ENCODE measurements around the gene ATCAY.
"Not testable (repeated sequence)": the region's sequence is repeated elsewhere in the genome, so short reads cannot be mapped to it uniquely, and the experiment has no call there.

The ATCAY gene

GRCh38 chr19:3949294-3949693 lies 68.8 kb downstream of the ATCAY start:
- DNase-seq (ENCODE audit: low read depth in 2 of 2), result no peak

- DNase-seq (ENCODE audit: low read depth in 2 of 2), result no peak
Observed at GRCh38 chr19:3949997-3950859, 69.7 kb downstream of the ATCAY start.

DNA sequence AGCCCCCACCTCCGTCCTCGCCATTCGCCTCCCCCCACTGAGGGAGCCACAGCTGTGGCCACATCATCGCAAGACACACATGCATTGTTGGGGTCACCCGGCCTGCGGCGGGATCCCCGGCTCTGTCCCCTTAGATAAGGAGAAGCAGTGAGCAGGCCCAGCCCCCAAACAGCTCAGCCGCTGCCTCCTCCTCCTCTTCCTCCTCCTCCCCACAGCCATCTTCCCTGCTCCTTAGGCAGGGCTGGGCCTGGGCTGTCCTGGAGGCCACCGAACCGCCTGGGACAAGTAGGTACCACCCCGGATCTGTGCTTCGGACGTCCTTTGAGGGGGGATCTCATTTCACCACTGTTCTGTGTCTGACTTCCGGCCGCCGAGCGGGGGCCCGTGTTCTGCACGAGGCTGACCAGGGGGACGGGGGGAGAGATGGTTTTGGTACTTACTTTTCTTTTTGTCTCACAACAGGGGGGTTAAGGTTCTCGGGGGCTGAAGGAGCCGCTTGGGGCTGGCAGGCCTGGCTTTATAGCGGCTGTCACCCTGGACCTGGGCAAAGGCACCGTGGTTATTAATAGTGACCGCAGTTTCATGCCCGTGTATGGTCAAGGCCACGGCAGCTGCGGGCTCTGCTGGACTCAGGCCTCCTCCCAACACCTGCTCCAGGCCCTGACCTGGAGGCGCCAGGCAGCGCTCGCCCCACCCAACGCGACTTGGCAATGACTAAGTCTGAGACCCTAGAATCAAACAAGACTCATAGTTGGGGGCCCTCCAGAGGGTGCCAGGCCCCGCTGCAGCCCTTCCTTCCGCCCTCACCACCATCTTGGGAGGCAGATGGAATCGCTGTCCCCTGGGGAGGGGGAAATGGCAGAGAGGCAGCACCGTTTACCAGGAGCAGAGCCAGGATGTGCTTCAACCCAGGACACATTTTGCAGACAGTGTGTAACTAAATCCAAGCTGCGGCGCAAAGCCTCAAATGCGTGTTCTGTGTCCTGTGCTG lies 70.7 kb downstream of the ATCAY start:
- peak in 1 of 2 donors; percentile 23 for DNase-seq (ENCODE audit: low read depth in 2 of 2)

DNA sequence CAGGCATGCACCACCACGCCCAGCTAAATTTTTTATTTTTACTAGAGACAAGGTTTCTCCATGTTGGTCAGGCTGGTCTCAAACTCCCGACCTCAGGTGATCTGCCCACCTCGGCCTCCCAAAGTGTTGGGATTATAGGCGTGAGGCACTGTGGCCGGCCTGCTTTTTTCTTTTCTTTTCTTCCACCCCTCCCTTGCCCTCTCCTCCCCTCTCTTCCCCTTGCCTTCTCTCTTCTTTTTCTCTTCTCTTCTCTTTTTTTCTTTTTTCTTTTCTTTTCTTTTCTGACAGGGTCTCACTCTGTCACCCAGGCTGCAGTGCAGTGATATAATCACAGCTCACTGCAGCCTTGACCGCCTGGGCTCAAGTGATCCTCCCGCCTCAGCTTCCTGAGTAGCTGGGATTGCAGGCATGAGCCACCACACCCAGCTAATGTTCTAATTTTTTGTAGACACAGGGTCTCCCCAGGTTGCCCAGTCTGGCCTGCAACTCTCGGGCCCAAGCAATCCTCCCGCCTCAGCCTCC lies 72.3 kb downstream of the ATCAY start:
- not testable (repeated sequence) for DNase-seq (ENCODE audit: low read depth in 2 of 2)

DNA sequence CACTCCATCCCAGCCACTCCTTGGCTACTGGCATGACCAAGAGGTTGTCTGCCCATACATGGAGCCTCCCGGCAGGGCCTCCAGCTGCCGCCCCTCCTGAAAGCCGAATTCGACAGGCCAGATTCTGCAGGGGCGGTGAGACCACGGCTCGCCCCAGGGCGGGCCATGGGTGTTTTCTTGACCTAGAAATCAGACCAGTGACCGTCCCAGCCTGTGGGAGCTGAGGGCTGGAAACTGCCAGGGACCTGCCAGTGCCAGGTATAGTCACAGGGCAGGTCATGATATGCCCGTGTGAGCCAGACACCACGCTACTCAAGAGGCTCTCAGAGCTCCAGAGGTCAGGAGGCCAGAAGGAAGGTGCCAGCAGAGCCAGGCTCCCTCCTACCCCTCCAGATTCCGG lies 73.6 kb downstream of the ATCAY start:
- DNase-seq (ENCODE audit: low read depth in 2 of 2), result no peak

GRCh38 chr19:3955276-3955675 lies 74.8 kb downstream of the ATCAY start:
- not testable (repeated sequence) for DNase-seq (ENCODE audit: low read depth in 2 of 2)

DNA sequence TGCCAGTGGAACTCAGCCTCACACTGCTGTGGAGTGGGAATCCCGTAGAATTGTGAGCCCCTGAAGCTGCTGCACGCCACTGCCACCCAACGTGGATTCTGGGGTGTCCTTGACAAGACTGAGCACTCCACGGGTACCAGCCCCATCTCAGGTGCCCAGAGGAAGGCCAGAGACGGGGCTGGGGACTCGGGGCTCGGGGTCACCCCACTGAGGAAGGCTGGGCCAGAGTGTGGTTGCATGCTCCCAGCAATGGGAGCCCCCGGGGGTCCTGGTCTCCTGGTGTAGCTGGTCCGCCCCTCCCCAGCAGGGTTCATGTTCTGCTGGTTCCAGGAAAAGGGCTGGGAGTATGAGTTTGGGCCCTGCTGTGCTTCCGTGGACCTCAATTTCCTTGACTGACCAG lies 75.2 kb downstream of the ATCAY start:
- DNase-seq (ENCODE audit: low read depth in 2 of 2), result no peak

DNA sequence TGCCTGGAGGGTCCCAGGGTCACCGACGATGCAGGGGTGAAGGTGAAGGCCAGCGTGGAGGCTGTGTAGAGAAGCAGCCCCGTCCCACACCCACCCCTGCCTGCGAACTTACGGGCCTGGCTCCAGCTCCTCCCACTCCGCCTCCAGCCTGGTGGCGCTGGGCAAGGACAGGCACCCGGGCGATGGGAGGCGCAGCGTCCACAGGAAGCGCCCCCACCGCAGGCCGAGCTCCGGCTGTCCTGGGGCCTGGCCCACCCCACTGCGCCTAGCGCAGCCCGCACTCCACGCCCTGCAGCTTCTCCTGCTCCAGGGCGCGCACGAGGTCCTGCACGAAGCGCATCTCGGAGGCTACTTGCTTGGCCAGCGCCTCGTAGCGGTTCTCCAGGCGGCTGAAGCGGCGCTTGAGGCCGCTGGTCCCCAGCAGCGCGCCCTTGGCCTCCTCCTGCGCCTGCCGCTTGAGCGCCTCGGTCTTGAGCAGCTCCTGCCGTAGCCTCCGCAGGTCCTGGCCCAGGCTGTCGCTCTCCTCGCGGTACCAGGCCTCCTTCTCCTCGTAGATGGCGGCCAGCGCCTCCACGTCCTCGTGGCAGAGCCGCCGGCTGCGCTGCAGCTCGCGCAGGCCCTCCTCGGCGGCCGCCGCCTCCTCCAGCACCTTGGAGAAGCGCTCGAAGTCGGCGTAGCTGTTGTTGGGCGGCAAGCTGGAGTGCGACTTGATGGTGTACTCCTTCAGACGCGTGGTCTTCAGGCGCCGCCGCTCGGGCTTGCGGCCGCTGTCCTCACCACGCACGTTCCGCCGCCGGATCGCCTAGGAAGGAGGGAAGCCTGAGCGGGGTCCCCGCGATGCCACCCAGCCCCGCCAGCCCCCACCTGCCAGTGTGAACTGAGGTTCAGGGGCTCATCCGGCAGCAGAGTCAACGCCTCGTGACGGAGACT lies 78.6 kb downstream of the ATCAY start:
- DNase-seq (ENCODE audit: low read depth in 2 of 2), result no peak

- DNase-seq (ENCODE audit: low read depth in 2 of 2), result no peak
Observed at GRCh38 chr19:3959766-3960131, 79.3 kb downstream of the ATCAY start.

DNA sequence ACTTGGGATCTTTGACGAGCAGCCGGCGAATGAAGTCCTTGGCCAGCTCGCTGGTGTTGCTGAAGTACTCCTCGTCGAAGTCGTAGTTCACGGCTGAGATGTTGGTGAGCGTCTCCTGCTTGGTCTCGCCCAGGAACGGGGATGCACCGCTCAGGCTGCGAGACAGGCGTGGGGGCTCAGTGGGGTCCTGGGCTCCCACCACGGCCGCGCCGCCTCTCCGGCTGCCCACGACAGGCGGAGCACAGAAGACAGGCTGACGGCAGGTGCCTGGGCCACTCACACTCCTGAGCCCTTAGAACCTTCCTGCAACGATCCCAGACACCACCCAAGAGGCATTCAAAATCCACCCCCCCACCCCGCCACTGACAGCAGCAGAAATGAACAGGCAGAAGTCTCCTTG lies 80.5 kb downstream of the ATCAY start:
- DNase-seq (ENCODE audit: low read depth in 2 of 2), result no peak

DNA sequence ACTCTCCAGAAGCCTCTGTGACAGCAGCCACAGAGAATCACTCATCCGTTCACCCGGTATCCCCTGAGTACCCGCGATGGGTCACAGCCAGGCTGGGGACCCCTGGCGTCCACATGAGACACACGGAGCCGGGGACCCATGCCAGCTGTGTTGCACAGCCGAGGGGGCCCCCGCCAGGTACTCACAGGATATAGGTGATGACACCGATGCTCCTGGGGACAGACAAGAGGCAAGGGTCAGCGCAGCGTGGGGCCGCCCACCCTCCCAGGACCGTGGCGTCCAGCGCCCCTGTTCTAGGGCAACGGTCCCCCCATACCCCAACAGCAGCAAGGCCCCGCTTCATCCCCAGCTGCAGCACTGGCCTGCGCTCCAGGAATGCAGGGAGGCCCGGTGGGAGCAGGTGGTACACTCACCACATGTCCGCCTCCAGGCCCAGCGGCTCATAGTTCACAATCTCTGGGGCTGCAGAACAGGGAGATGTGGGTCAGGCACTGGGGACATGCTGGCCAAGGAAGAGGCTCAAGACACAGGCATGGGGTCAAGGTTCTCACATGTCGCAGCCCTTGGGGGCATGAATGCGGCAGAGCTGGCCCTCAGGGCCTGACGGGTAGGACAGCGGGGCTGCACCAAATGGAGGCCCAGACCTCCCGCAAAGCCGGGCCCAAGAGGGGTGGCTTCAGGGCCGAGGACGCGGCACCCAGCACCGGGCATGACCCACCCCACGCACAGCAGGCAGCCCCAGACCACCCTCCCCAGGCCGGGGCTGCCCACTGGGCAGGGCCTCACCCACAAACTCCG lies 83.2 kb downstream of the ATCAY start:
- DNase-seq (ENCODE audit: low read depth in 2 of 2), result no peak

GRCh38 chr19:3964256-3965194 lies 84.0 kb downstream of the ATCAY start:
- DNase-seq (ENCODE audit: low read depth in 2 of 2), result no peak

- no peak for DNase-seq (ENCODE audit: low read depth in 2 of 2)
Observed at GRCh38 chr19:3966051-3967017, 85.8 kb downstream of the ATCAY start.

DNA sequence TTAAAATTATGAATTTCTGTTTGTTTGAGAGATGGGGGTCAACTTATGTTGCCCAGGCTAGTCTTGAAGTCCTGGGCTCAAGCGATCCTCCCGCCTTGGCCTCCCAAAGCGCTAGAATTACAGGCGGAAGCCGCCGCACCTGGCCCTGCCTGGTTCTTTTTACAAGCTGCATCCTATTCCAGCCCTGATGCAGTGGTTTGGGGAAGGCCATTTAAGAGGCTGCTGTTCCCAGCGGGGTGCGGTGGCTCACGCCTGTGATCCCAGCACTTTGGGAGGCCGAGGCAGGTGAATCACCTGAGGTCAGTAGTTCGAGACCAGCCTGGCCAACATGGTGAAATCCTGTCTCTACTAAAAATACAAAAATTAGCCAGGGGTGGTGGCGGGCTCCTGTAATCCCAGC lies 87.5 kb downstream of the ATCAY start:
- DNase-seq (ENCODE audit: low read depth in 2 of 2), result not testable (repeated sequence)

GRCh38 chr19:3968556-3969434 lies 88.3 kb downstream of the ATCAY start:
- DNase-seq (ENCODE audit: low read depth in 2 of 2), result no peak

DNA sequence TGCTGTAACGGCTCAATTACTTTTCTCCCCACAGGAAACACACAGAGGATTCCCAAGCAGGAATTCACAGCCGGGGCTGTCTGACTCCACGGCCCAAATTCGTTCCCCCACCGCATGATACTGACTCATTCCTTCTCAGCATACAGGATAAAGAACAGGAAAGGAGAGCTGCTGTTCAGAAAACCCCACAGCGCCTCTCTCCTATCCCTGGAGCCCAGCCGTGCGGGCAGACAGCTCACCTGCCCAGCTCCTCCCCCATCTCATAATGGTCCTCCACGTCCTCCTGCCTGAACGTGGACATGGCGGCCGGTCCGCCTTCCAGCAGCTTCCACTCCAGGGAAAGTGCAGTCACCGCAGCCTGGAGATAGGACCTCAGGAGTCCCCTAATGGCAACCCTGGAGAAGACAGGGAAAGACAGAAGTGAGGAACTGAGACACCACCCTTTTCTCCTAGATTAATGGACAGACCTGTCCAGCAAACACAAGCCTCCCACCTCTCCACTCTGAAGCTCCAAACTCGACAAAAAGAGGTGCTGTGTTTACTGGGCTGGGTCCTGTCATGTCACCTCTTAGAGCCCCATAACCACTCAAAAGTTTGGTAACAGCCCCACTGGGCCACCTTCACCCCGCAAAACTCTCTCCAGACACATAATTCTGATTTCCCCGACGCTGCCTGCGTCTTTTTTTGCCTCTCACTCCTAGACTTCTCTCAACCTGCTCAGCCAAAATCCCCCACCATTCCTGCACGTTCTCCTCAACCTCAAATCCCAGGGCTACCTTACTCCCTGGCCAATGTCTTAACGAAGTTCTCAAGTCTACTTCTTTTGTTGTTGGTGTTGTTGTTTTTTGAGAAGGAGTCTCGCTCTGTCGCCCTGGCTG lies 89.2 kb downstream of the ATCAY start:
- no peak for DNase-seq (ENCODE audit: low read depth in 2 of 2)

All from stimulated activated CD8-positive, alpha-beta memory T cell treated with anti-CD3 and anti-CD28 coated beads, Interleukin-2, amount 100 ng/mL, for 48 hours (primary cell).